B cell (primary cell): ENCODE measurements around the gene GRID1. TPM values are rescaled to one million over a fixed set of nuclear protein-coding genes. Genes with fewer than 3 reads are reported as not detected.

Experiments
- ATAC-seq: fragments of 200-7000 bp; cut with Tn5 transposase; one replicate; pipeline ENCODE4 v1.10.0; 2021; ENCODE audit warnings: low read depth, mild to moderate bottlenecking, moderate number of reproducible peaks, moderate library complexity
- CTCF ChIA-PET: fragments of 350-600 bp; sonication (Branson Sonifier 250); formaldehyde crosslinking; loops from one replicate; lab custom pipeline; 2021; ENCODE audit warnings: antibody characterized with exemption, inconsistent platforms; lab: Charles Lee
- POLR2A ChIA-PET: fragments of 350-600 bp; sonication (Branson Sonifier 250); formaldehyde crosslinking; loops from one replicate; lab custom pipeline; 2021; ENCODE audit warnings: antibody characterized with exemption; lab: Charles Lee
- DNase-seq: peaks from one replicate; pipeline ENCODE4 v3.0.0; 2013
- H2AFZ ChIP-seq: 2 replicates; pipeline ENCODE4 v1.6.1; 2012; ENCODE audit warnings: mild to moderate bottlenecking, low read depth, low read length; ENCODE audit not compliant: insufficient read depth, poor library complexity, severe bottlenecking
- H3K27ac ChIP-seq, 2 donors: 1 replicate in 1 of 2; 2 replicates in 1 of 2; pipeline ENCODE4 v1.5.1; 2012 to 2013; ENCODE audit warnings: low read length in 2 of 2, mild to moderate bottlenecking in 2 of 2, moderate library complexity in 1 of 2
- H3K27me3 ChIP-seq, 4 experiments: fragments of 200-600 bp in 1 of 4; sonication (generic) in 1 of 4; replicated peaks in 1 of 4; 1 replicate in 2 of 4; 2 replicates in 2 of 4; pipeline versions ENCODE4 v1.6.1 to v1.7.0; 2013 to 2016; ENCODE audit warnings: low read length in 3 of 4, mild to moderate bottlenecking in 2 of 4, mixed read lengths in 1 of 4, moderate library complexity in 1 of 4; ENCODE audit not compliant: insufficient read depth in 4 of 4, control insufficient read depth in 3 of 4; ENCODE audit errors: control extremely low read depth in 1 of 4
- H3K36me3 ChIP-seq, 2 experiments: replicated peaks in 1 of 2; 1 replicate in 1 of 2; 2 replicates in 1 of 2; pipeline versions ENCODE4 v1.6.1 to v1.7.1; 2013; ENCODE audit warnings: low read length in 1 of 2; ENCODE audit not compliant: insufficient read depth in 2 of 2, control insufficient read depth in 1 of 2; ENCODE audit errors: control extremely low read depth in 1 of 2, extremely low read depth in 1 of 2
- H3K4me1 ChIP-seq, 2 donors: fragments of 200-600 bp in 1 of 2; sonication (generic) in 1 of 2; 1 replicate in 1 of 2; 2 replicates in 1 of 2; pipeline versions ENCODE4 v1.5.1 to v1.6.1; 2013 to 2017; ENCODE audit warnings: low read length in 2 of 2; ENCODE audit not compliant: control insufficient read depth in 2 of 2, insufficient read depth in 2 of 2
- H3K4me2 ChIP-seq: replicated peaks from 2 replicates; pipeline ENCODE3; 2012; ENCODE audit warnings: mild to moderate bottlenecking, low read depth, low read length; ENCODE audit not compliant: poor library complexity, severe bottlenecking
- H3K4me3 ChIP-seq, 5 experiments: fragments of 200-600 bp in 1 of 5; sonication (generic) in 1 of 5; 1 replicate in 3 of 5; 2 replicates in 2 of 5; pipeline versions ENCODE4 v1.5.1 to v1.7.0; 2011 to 2016; ENCODE audit warnings: low read length in 4 of 5, mild to moderate bottlenecking in 4 of 5, low read depth in 2 of 5, control low read depth in 1 of 5, moderate library complexity in 1 of 5; ENCODE audit not compliant: insufficient read depth in 1 of 5; ENCODE audit errors: control extremely low read depth in 1 of 5, extremely low read depth in 1 of 5
- H3K79me2 ChIP-seq: fragments of 200-600 bp; sonication (generic); one replicate; pipeline ENCODE4 v1.6.0; 2016; ENCODE audit warnings: low read length; ENCODE audit not compliant: control insufficient read depth, insufficient read depth
- H3K9ac ChIP-seq: fragments of 200-600 bp; sonication (generic); 2 replicates; pipeline ENCODE4 v1.6.1; 2017; ENCODE audit warnings: mild to moderate bottlenecking, low read length, moderate library complexity
- H3K9me3 ChIP-seq, 3 donors: one replicate each; pipeline versions ENCODE4 v1.6.1 to v1.7.1; 2013; ENCODE audit warnings: low read length in 2 of 3; ENCODE audit not compliant: control insufficient read depth in 2 of 3, insufficient read depth in 1 of 3; ENCODE audit errors: control extremely low read depth in 1 of 3
- H4K20me1 ChIP-seq: 2 replicates; pipeline ENCODE4 v1.6.0; 2012; ENCODE audit warnings: mild to moderate bottlenecking, low read length; ENCODE audit not compliant: insufficient read depth, control insufficient read depth, poor library complexity, severe bottlenecking
- H3K27ac Mint-ChIP-seq: one replicate; pipeline ENCODE4 v1.8.0; 2021; ENCODE audit warnings: mixed read lengths
- H3K27me3 Mint-ChIP-seq: one replicate; pipeline ENCODE4 v1.8.0; 2021; ENCODE audit warnings: mixed read lengths
- H3K4me1 Mint-ChIP-seq: one replicate; pipeline ENCODE4 v1.8.0; 2021; ENCODE audit warnings: mixed read lengths
- H3K4me3 Mint-ChIP-seq: one replicate; pipeline ENCODE4 v1.8.0; 2021; ENCODE audit warnings: mixed read lengths
- H3K9me3 Mint-ChIP-seq: one replicate; pipeline ENCODE4 v1.8.0; 2022; ENCODE audit warnings: mixed read lengths; ENCODE audit not compliant: insufficient read depth
- EZH2 ChIP-seq: IDR thresholded peaks from 2 replicates; pipeline ENCODE4 v1.6.1; 2012; ENCODE audit warnings: borderline replicate concordance, low read depth, mild to moderate bottlenecking, moderate library complexity, low read length; ENCODE audit not compliant: insufficient read depth, poor library complexity, severe bottlenecking
- WGBS: methylation state at CpG from one replicate; pipeline ENCODE4 v1.1.5; 2013; ENCODE audit warnings: missing lambda C conversion rate; ENCODE audit not compliant: insufficient coverage; 5-methylcytosine and 5-hydroxymethylcytosine counted together
- intact Hi-C: fragments of 100-400 bp; cut with micrococcal nuclease; formaldehyde crosslinking; loops from one replicate; pipeline ENCODE4 v1.10.0; 2022
- polyA plus RNA-seq: library from polyadenylated mRNA; depleted of rRNA; stranded (reverse); fragments of >200 nt; gene quantifications from 2 replicates; pipeline ENCODE4 v1.2.3, GENCODE V29; 2012
- total RNA-seq, 2 donors: library from RNA; stranded (reverse); fragments of 120-200 nt in 1 of 2; gene quantifications; 1 replicate in 1 of 2; 2 replicates in 1 of 2; pipeline versions ENCODE4 v1.2.3 to v1.2.4, GENCODE V29; 2013 to 2022
- TF ChIP-seq, protein P1 (sequence below): fragments of 200-600 bp; IDR thresholded peaks from one replicate; pipeline ENCODE4 v1.8.0; 2022; ENCODE audit warnings: antibody characterized with exemption, mild to moderate bottlenecking

GRID1 gene
- total and polyA plus RNA-seq, 2 donors (not counting 1 experiment from before 2014, with no cell fraction given): not detected

DNA sequence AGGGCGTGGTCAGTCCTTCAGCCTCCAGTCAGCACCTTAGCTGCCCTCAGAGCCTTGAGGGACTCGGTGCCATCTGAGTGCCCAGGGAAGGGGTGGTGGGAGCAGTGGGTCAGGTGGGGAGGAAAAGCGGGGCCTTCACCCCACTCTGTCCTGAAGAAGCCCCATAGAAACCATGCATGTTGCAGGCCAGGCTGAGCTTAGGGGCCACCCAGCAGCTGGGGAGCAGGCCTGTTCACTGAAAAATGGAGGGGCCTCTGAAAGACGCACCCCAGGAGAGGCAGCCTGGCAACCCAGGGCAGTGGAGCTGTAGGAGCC lies 144.3 kb downstream of the GRID1 start:
- TF ChIP-seq, protein P1, sequence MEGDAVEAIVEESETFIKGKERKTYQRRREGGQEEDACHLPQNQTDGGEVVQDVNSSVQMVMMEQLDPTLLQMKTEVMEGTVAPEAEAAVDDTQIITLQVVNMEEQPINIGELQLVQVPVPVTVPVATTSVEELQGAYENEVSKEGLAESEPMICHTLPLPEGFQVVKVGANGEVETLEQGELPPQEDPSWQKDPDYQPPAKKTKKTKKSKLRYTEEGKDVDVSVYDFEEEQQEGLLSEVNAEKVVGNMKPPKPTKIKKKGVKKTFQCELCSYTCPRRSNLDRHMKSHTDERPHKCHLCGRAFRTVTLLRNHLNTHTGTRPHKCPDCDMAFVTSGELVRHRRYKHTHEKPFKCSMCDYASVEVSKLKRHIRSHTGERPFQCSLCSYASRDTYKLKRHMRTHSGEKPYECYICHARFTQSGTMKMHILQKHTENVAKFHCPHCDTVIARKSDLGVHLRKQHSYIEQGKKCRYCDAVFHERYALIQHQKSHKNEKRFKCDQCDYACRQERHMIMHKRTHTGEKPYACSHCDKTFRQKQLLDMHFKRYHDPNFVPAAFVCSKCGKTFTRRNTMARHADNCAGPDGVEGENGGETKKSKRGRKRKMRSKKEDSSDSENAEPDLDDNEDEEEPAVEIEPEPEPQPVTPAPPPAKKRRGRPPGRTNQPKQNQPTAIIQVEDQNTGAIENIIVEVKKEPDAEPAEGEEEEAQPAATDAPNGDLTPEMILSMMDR: no peak
- no peak for TF ChIP-seq EZH2
- no peak overlapping the region for H3K9ac ChIP-seq
- no peak overlapping the region for H3K4me3 Mint-ChIP-seq
- WGBS: 100% methylated on average over 1 of the region's 4 CpGs
- no peaks in the 10 kb centered on the region for H4K20me1 ChIP-seq
- H3K27ac Mint-ChIP-seq: no peak overlapping the region
- H3K79me2 ChIP-seq: no peaks in the 10 kb centered on the region
- no peaks in the 10 kb centered on the region for H3K27me3 ChIP-seq
- intact Hi-C loops: no loop called here
- H3K27ac ChIP-seq: no peak overlapping the region
- ATAC-seq (no peak), DNase-seq (no peak)
- H3K36me3 ChIP-seq: no peaks in the 10 kb centered on the region
- H3K9me3 ChIP-seq: no peaks in the 10 kb centered on the region
- ChIA-PET POLR2A (no interaction called here), CTCF (no interaction called here)
- no peak overlapping the region for H2AFZ ChIP-seq
- H3K27me3 Mint-ChIP-seq: peaks cover 3% of the 10 kb centered on the region
- H3K4me2 ChIP-seq: no peak overlapping the region
- no peaks in the 10 kb centered on the region for H3K9me3 Mint-ChIP-seq
- H3K4me3 ChIP-seq: no peak overlapping the region
- H3K4me1 Mint-ChIP-seq: no peaks in the 10 kb centered on the region
- H3K4me1 ChIP-seq: no peaks in the 10 kb centered on the region

GRCh38 chr10:86221442-86222335 lies 144.9 kb downstream of the GRID1 start:
- CTCF ChIA-PET: no interaction called here
- ATAC-seq (no peak), DNase-seq (no peak)
- intact Hi-C loops: no loop called here
- Histone ChIP-seq H3K4me1 (no peaks in the 10 kb centered on the region), H3K9ac (no peak overlapping the region), H3K79me2 (no peaks in the 10 kb centered on the region), H3K27ac (no peak overlapping the region), H3K9me3 (no peaks in the 10 kb centered on the region), H3K36me3 (no peaks in the 10 kb centered on the region), H4K20me1 (no peaks in the 10 kb centered on the region), H3K4me3 (no peak overlapping the region), H3K27me3 (no peaks in the 10 kb centered on the region), H3K4me2 (no peak overlapping the region), H2AFZ (no peak overlapping the region)
- peaks cover 3% of the 10 kb centered on the region for H3K27me3 Mint-ChIP-seq
- TF ChIP-seq, protein P1: no peak
- TF ChIP-seq EZH2: no peak
- WGBS: 89% methylated on average over 6 of the region's 7 CpGs
- H3K27ac Mint-ChIP-seq: no peak overlapping the region
- POLR2A ChIA-PET: no interaction called here
- H3K4me1 Mint-ChIP-seq: no peaks in the 10 kb centered on the region
- no peaks in the 10 kb centered on the region for H3K9me3 Mint-ChIP-seq
- H3K4me3 Mint-ChIP-seq: no peak overlapping the region
